Measurements from ENCODE around the gene DZIP3.
"Not testable (repeated sequence)": the region's sequence is repeated elsewhere in the genome, so short reads cannot be mapped to it uniquely, and the experiment has no call there.

Gene DZIP3

GRCh38 chr3:108673988-108674661, 84.6 kb downstream of the DZIP3 start:
- no peak for DNase-seq

GRCh38 chr3:108677811-108678210, 88.3 kb downstream of the DZIP3 start:
- DNase-seq = no peak

GRCh38 chr3:108692286-108692685, 102.8 kb downstream of the DZIP3 start:
- not testable (repeated sequence) for DNase-seq

GRCh38 chr3:108698461-108698860, 108.9 kb downstream of the DZIP3 start:
- no peak for DNase-seq

GRCh38 chr3:108705045-108705444, 115.5 kb downstream of the DZIP3 start:
- no peak for DNase-seq

- no peak for DNase-seq
These were observed 123.5 kb downstream of the DZIP3 start for GRCh38 chr3:108713009-108713516.

- no peak for DNase-seq
These were observed 124.3 kb downstream of the DZIP3 start for GRCh38 chr3:108713816-108714215.

GRCh38 chr3:108718454-108718853, 128.9 kb downstream of the DZIP3 start:
- no peak for DNase-seq

- DNase-seq = no peak
These were observed 129.8 kb downstream of the DZIP3 start for GRCh38 chr3:108719178-108719806.

- DNase-seq = no peak
These were observed 133.2 kb downstream of the DZIP3 start for GRCh38 chr3:108722724-108723123.

GRCh38 chr3:108724101-108724500, 134.6 kb downstream of the DZIP3 start:
- no peak for DNase-seq

GRCh38 chr3:108728105-108728504, 138.6 kb downstream of the DZIP3 start:
- DNase-seq = no peak

- DNase-seq = no peak
These were observed 139.4 kb downstream of the DZIP3 start for GRCh38 chr3:108728934-108729333.

GRCh38 chr3:108736821-108737220, 147.3 kb downstream of the DZIP3 start:
- no peak for DNase-seq

GRCh38 chr3:108742929-108743328, 153.4 kb downstream of the DZIP3 start:
- no peak for DNase-seq
